ENCODE data around the gene DCLK1.

GRCh38 chr13:36158611-36159010 is 27.4 kb upstream of the DCLK1 start:
- TF ChIP-seq, protein P1, sequence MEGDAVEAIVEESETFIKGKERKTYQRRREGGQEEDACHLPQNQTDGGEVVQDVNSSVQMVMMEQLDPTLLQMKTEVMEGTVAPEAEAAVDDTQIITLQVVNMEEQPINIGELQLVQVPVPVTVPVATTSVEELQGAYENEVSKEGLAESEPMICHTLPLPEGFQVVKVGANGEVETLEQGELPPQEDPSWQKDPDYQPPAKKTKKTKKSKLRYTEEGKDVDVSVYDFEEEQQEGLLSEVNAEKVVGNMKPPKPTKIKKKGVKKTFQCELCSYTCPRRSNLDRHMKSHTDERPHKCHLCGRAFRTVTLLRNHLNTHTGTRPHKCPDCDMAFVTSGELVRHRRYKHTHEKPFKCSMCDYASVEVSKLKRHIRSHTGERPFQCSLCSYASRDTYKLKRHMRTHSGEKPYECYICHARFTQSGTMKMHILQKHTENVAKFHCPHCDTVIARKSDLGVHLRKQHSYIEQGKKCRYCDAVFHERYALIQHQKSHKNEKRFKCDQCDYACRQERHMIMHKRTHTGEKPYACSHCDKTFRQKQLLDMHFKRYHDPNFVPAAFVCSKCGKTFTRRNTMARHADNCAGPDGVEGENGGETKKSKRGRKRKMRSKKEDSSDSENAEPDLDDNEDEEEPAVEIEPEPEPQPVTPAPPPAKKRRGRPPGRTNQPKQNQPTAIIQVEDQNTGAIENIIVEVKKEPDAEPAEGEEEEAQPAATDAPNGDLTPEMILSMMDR (IDR thresholded peaks at IDR 0.05), result no peak
- TF ChIP-seq POLR2AphosphoS5 (IDR thresholded peaks at IDR 0.05; ENCODE audit: low read depth, low read length), result no peak
